Left forelimb (tissue), 1 donor: Measurements from ENCODE around the gene TUBAL3.

Experiments used
- DNase-seq: peaks from one replicate; pipeline ENCODE4 v3.0.0-alpha.2; 2018; ENCODE audit warnings: low spot score

TUBAL3 gene

DNA sequence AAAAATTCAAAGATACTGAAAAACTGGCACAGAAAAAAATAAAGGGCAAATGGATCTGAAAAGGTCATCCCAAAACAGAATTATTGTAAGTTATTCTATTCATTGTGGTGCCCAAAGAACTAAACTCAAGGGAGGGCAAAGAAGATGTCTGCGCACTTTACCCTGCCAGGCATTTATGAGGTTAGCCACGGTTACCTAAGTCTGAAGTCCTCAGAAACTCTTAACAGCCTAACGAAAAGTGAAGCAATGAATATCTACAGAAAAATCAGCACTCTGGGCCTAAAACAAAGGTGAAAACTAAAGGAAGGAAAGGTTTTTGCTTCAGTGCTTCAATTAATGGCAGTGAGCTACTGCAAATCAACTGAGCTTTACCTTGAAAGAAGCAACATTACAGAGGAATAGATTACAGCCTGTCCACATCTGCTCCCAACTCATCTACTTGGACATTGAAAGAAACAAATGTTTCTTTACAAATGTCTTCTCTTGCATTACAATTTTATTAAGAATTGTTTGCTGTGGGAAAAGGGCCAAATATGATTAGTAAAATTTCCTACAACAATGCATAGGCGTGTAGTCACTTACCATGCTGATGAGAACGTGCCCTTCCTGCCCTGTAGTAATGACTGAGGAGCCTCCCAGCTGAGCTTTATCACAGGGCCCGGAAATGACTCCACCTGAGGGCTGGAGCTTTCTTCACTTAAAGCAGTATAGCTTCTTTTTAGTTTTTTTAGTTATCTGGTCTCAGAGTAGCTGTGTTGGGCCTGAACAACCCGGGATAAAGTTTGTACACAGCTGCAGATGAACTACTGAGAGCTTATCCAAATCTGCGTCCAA, at the start of gene TUBAL3:
TSS of gene TUBAL3 (minus strand) at position 621 of the 834 bp plus-strand sequence. CDS start at position 585, 36 bp downstream.
- no peak for DNase-seq

DNA sequence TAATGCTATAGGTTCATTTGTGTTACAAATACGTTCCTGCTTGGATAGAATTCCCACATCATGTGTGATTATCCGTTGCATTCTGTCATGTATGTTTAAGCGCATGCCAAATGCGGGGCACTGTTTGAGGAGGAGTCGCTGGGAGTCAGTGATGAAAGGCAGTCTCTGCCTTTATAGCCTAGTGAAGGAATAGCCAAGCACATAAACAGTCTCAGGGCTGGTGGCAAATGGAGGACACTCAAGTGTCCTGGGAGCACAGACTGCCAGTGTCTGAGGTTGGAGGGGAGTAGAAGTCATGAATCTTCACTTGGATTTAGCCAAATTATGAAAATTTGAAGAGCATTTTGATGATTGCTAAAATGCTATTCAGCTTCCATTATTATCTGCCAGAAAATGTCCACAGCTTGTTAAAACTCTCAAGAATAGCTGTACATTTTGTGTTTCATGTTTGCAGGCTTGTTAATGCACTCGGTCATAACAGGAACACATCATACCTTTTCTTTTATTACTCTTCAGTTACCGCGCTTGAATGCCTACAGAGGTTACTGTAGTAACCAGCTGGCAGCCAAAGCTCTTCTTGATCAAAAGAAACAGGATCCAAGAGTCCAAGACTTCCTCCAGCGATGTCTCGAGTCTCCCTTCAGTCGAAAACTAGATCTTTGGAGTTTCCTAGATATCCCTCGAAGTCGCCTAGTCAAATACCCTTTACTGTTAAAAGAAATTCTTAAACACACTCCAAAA, 49.3 kb upstream of the TUBAL3 start:
- DNase-seq: no peak

DNA sequence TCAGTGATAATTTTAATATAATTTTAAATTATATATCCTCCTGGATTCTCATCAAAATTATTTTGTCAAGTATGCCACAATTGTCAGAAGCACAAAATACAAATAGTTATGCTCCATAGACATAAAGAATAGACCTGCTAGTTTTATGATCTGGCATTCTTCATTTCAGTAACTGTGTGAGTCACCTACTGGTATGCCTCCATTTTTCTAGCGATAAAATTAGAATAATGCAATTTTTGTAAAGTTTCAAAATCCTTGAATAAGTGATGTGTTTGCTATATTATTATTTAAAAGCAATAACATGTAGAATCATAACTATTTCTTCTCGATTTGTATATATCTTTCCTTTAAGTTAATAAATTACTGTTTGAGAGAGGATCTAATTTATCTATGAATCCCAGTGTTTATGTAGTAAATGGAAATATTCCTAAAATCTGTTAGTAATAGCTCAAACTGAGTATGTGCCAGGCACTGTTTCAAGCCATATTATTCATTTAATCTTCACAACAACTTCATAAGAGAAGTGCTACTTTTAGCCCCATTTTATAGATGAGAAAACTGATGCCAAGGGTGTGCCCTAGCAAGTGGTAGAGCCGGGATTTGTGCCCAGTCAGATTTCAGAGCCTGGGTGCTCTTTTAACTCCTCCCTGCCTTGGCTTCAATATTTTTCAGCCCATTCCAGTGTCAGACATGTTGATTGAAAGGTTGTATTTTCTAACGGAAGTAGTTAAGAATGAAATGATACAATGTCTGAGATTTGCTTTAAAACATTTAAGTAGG, 46.2 kb upstream of the TUBAL3 start:
- no peak for DNase-seq

DNA sequence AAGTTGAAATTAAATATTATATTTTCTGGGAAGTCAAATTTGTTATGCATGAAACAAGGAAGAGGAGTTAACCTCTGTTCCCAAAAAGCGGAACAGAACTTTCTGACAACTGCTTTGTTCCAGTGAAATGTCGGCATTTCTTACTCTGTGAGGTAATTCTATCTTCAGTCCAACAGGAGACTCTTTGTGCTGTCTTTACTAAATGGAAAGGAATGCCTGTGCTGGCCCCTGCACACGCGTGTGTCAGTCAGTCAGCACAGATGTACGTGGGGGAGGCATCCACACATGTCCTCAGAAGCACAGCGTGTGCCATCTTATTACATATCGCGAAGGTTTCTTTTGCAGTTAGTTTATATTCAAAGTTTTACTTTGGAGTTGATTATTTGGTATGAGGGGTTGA, 45.2 kb upstream of the TUBAL3 start:
- no peak for DNase-seq

- no peak for DNase-seq
Observed at GRCh38 chr10:5449227-5449626, 44.6 kb upstream of the TUBAL3 start.

- no peak for DNase-seq
Observed at GRCh38 chr10:5448333-5449001, 43.8 kb upstream of the TUBAL3 start.

GRCh38 chr10:5447611-5448071, 43.0 kb upstream of the TUBAL3 start:
- DNase-seq: no peak

DNA sequence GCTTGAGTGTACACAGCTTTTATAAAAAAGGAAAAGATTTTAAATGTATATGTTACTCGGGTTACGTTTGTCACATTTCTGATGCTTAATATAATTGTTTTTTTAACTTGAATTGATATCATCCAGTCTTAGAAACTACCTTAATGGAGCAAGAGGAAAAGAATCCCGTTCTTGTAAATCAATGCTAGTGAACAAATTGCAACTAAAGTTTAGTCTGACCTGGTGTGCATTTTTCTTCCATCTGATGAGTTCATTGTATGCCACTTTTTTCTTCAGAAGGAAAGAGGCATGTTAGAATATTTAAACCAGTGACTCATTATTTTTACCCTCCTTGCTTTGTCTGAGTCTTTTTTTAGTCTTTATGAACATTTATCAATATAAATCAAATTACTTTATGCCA, 42.4 kb upstream of the TUBAL3 start:
- DNase-seq: no peak

- peak; percentile 94 for DNase-seq
Observed at GRCh38 chr10:5446390-5446926, 41.8 kb upstream of the TUBAL3 start.

DNA sequence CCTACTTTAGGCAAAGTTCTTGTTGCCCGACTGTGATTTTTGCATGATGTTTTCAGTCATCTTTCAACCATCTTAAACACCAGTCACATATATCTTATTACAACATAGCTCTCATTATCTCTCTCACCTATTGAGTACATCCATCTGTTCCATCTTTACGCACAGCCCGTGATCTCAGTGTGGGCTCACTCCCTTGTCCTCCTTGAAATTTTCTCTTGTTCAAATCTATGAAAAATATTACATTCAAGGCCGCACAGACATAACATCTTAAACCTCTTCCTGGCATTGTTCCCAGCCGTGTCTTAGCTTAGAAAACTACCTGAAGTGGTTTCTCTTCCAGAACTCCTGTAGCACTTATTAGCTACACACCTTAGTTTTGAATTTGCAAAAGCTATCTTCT, 40.4 kb upstream of the TUBAL3 start:
- no peak for DNase-seq

DNA sequence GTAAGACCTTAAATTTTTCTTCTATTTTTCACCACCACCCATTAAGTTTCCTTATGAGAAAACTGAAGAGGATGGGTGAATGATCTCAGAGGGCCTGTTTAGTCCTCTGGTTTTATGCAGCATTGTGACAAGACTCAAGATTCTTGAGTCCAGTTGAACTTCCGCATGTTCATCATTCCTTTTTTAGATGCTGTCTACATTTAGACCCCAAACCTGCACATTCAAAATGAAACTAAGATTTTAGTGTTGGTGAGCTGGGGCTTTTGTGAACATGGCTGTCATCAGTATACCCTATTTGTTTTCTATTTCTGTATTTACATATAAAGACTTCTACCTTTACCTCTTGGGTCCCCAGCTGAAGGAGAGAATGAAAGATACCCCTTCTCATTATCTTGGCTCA, 38.8 kb upstream of the TUBAL3 start:
- no peak for DNase-seq

DNA sequence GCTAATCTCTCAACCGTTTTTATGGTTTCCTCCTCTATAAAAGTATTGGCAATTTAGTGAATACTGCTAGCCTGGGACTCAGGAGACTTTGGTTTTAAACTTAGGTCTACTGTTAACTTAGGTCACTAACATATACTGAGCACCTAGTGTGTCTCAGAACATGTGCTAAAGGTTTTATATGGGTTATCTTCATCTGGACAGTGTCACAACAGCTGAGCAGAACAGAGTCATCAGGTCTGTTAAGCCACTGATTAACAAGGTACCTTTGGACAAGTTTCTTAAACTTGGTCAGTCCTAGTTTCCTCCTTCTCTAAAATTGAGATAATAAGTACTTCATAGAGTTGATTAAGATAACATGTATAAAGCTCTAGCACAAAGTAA, 38.4 kb upstream of the TUBAL3 start:
- DNase-seq: no peak

GRCh38 chr10:5442065-5442989, 37.7 kb upstream of the TUBAL3 start:
- no peak for DNase-seq

DNA sequence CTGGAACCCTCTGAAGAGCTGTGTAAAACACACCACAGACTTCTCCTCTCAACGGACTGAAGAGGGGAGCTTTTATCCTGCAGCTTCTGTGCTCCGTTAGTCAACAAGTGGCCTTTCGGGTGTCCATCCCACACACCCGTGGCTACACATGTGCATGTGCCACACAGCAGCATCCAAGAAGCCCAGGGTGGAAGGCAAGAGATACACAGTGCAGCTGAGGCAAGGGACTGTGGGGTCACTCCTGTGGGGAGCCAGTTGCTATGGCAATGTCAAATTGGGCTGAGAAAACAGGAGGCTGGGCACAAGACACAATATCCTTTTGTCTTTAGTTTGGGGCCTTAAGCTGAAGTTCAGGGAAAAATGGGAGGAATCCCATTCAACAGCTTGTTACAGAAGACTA, 36.5 kb upstream of the TUBAL3 start:
- no peak for DNase-seq

- no peak for DNase-seq
Observed at GRCh38 chr10:5440206-5440605, 35.6 kb upstream of the TUBAL3 start.

DNA sequence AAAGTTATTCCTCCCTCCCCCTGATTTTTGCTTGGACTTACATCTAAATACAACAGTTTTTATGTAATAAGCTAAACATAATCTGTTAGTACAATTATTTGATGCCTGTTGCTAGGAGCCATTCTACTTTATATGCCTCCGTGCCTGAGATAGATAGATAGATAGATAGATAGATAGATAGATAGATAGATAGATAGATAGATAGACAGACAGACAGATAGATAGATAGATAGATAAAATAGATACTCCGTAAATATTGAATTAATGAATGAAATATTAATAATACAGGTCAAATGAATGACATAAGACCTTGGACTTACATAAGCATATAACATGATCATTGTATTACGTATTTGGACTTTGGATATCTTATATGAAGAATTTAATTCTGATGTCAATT, 30.7 kb upstream of the TUBAL3 start:
- no peak for DNase-seq

DNA sequence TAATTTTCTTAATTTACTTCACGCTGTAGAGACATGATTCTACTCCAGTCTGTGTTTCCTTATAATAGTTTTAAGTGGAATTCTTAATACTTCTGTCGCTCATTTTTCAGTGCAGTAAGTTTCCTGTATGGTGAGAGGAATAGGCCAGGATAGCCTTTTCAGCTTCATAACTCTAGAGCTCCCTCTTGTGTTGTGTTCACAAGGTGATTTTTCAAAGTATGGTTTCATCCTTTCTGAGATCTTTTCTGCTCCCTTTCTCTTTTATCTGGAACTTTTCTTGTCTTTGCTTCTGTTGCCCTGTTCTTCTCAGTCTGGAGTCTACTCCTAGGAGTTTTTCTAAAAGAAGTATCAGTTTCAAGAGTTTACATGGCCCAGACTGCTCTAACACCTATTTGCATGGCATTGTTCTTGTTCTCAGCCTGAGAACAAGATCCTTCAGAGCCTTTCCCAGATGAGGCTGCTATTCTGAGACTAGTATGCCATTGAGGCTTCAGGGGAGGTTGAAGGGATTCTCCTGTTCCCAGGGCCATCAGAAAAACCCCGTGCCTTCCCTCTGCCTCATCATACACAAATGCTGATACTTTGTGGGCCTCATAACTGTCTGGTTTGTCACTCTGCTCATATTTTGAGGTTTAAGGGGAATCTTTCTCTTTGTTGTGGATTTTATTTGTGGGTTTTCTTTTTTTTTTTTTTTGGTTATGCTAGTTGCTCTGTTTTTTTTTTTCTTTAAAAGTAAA, 29.6 kb upstream of the TUBAL3 start:
- no peak for DNase-seq

- DNase-seq: no peak
Observed at GRCh38 chr10:5433182-5433581, 28.6 kb upstream of the TUBAL3 start.

GRCh38 chr10:5428133-5428532, 23.5 kb upstream of the TUBAL3 start:
- DNase-seq: no peak

- no peak for DNase-seq
Observed at GRCh38 chr10:5424751-5425150, 20.1 kb upstream of the TUBAL3 start.
